Liver (tissue), 9 donors: ENCODE measurements around the gene WWC2. TPM values are rescaled to one million over a fixed set of nuclear protein-coding genes. Genes with fewer than 3 reads are reported as not detected.

Experiments
- DNase-seq: peaks from one replicate; pipeline ENCODE4 v3.0.0-alpha.2; 2017; ENCODE audit warnings: low spot score
- H3K27ac ChIP-seq, 2 donors: one replicate each; pipeline ENCODE4 v1.7.0; 2013; ENCODE audit warnings: inconsistent platforms in 2 of 2, low read length in 2 of 2, control low read depth in 1 of 2, low read depth in 1 of 2, mild to moderate bottlenecking in 1 of 2
- H3K27me3 ChIP-seq, 4 donors: one replicate each; pipeline versions ENCODE4 v1.6.1 to v1.7.0; 2013; ENCODE audit warnings: low read length in 3 of 4, inconsistent platforms in 1 of 4, mild to moderate bottlenecking in 1 of 4, moderate library complexity in 1 of 4; ENCODE audit not compliant: control insufficient read depth in 4 of 4, insufficient read depth in 4 of 4
- H3K36me3 ChIP-seq, 4 donors: one replicate each; pipeline versions ENCODE4 v1.6.1 to v1.7.0; 2013; ENCODE audit warnings: low read length in 3 of 4, mild to moderate bottlenecking in 3 of 4, low read depth in 1 of 4, moderate library complexity in 1 of 4; ENCODE audit not compliant: control insufficient read depth in 4 of 4, insufficient read depth in 3 of 4
- H3K4me1 ChIP-seq, 4 donors: one replicate each; pipeline versions ENCODE4 v1.6.1 to v1.7.0; 2013; ENCODE audit warnings: low read length in 3 of 4, mild to moderate bottlenecking in 3 of 4, moderate library complexity in 1 of 4; ENCODE audit not compliant: control insufficient read depth in 4 of 4, insufficient read depth in 4 of 4
- H3K4me3 ChIP-seq, 3 donors: one replicate each; pipeline versions ENCODE4 v1.6.1 to v1.7.0; 2013; ENCODE audit warnings: low read length in 3 of 3, control low read depth in 1 of 3, low read depth in 1 of 3, mild to moderate bottlenecking in 1 of 3
- H3K9ac ChIP-seq, 2 donors: one replicate each; pipeline ENCODE4 v1.7.0; 2013; ENCODE audit warnings: low read length in 2 of 2, mild to moderate bottlenecking in 2 of 2, moderate library complexity in 2 of 2, control low read depth in 1 of 2, low read depth in 1 of 2
- H3K9me3 ChIP-seq, 4 donors: one replicate each; pipeline versions ENCODE4 v1.6.1 to v1.7.0; 2013; ENCODE audit warnings: low read length in 3 of 4; ENCODE audit not compliant: control insufficient read depth in 4 of 4
- ATF3 ChIP-seq: IDR thresholded peaks from 2 replicates; pipeline ENCODE4 v1.6.1; 2016; ENCODE audit warnings: antibody characterized with exemption
- EGR1 ChIP-seq, 2 donors: IDR thresholded peaks; 2 replicates each; pipeline ENCODE4 v1.6.1; 2016 to 2018; ENCODE audit warnings: antibody characterized with exemption in 2 of 2, low read depth in 2 of 2
- FOXA1 ChIP-seq: IDR thresholded peaks from 2 replicates; pipeline ENCODE4 v1.6.1; 2016; ENCODE audit warnings: antibody characterized with exemption
- FOXA2 ChIP-seq: IDR thresholded peaks from 2 replicates; pipeline ENCODE4 v1.6.1; 2016; ENCODE audit warnings: antibody characterized with exemption
- GABPA ChIP-seq, 2 donors: IDR thresholded peaks in 1 of 2; conservative IDR thresholded peaks in 1 of 2; 2 replicates each; pipeline ENCODE4 v1.6.1; 2016; ENCODE audit warnings: antibody characterized with exemption in 2 of 2, mild to moderate bottlenecking in 1 of 2, moderate library complexity in 1 of 2
- HNF4A ChIP-seq, 2 donors: conservative IDR thresholded peaks; 2 replicates each; pipeline ENCODE4 v1.6.1; 2016; ENCODE audit warnings: antibody characterized with exemption in 2 of 2, mild to moderate bottlenecking in 2 of 2
- JUND ChIP-seq, 2 donors: IDR thresholded peaks; 2 replicates each; pipeline ENCODE4 v1.6.1; 2016; ENCODE audit warnings: antibody characterized with exemption in 2 of 2
- NR2F2 ChIP-seq: IDR thresholded peaks from 2 replicates; pipeline ENCODE4 v1.6.1; 2016; ENCODE audit warnings: antibody characterized with exemption
- RAD21 ChIP-seq, 2 donors: IDR thresholded peaks; 2 replicates each; pipeline ENCODE4 v1.6.1; 2016; ENCODE audit warnings: antibody characterized with exemption in 2 of 2, mild to moderate bottlenecking in 2 of 2
- RXRA ChIP-seq, 2 donors: IDR thresholded peaks; 2 replicates each; pipeline ENCODE4 v1.6.1; 2017 to 2018; ENCODE audit warnings: antibody characterized with exemption in 2 of 2, mild to moderate bottlenecking in 1 of 2
- TAF1 ChIP-seq: conservative IDR thresholded peaks from 2 replicates; pipeline ENCODE4 v1.6.1; 2016; ENCODE audit warnings: antibody characterized with exemption, mild to moderate bottlenecking
- WGBS: extraction: QIAGEN DNeasy Blood & Tissue Kit; methylation state at CpG from one replicate; pipeline ENCODE4 v1.1.7; 2013; 5-methylcytosine and 5-hydroxymethylcytosine counted together
- polyA plus RNA-seq, 2 donors: library from polyadenylated mRNA; stranded (reverse) in 1 of 2; unstranded in 1 of 2; fragments of 200-250 nt in 1 of 2; fragments of >200 nt in 1 of 2; fragmentation: Nextera tagmentation in 1 of 2; extraction: Ambion mirVana in 1 of 2; gene quantifications; one replicate each; pipeline versions ENCODE4 v1.2.1 to v1.2.3, GENCODE V29; 2013 to 2015
- total RNA-seq, 2 donors: library from RNA; depleted of rRNA; stranded (reverse); fragments of >200 nt; gene quantifications; one replicate each; pipeline ENCODE4 v1.2.3, GENCODE V29; 2014
- TF ChIP-seq, protein P1 (sequence below): IDR thresholded peaks from 2 replicates; pipeline ENCODE4 v1.6.1; 2016; ENCODE audit warnings: antibody characterized with exemption
- TF ChIP-seq, protein P2 (sequence below): IDR thresholded peaks from 2 replicates; pipeline ENCODE4 v1.6.1; 2016; ENCODE audit warnings: antibody characterized with exemption
- TF ChIP-seq, protein P3 (sequence below): fragments of 150-350 bp; IDR thresholded peaks from 2 replicates; pipeline ENCODE4 v1.5.1; 2017; ENCODE audit warnings: improper control_type of control experiment, low read depth, low read length; ENCODE audit not compliant: missing input control
- donor health status: healthy.
- donor health status: healthy.
- donor health status: healthy.
- donor health status: healthy.
- donor health status: healthy.

Gene WWC2
- total and polyA plus RNA-seq, 4 donors, result 8.6 to 60.1 (median 13.3) TPM

GRCh38 chr4:183353557-183353956, 254.5 kb downstream of the WWC2 start:
- Histone ChIP-seq H3K27me3 (no peaks in the 10 kb centered on the region), H3K36me3 (no peaks in the 10 kb centered on the region), H3K9ac (no peak overlapping the region), H3K4me1 (peaks cover 0 to 4% (median 0%) of the 10 kb centered on the region in 4 donors), H3K27ac (no peak overlapping the region), H3K4me3 (no peak overlapping the region), H3K9me3 (no peaks in the 10 kb centered on the region)
- WGBS, result 91% methylated on average over 8 of the region's 8 CpGs
- TF ChIP-seq, protein P1, sequence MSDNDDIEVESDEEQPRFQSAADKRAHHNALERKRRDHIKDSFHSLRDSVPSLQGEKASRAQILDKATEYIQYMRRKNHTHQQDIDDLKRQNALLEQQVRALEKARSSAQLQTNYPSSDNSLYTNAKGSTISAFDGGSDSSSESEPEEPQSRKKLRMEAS, result no peak
- no peak for TF ChIP-seq HNF4A (conservative IDR thresholded peaks at IDR 0.05)
- no peak for TF ChIP-seq RXRA (IDR thresholded peaks at IDR 0.05)
- TF ChIP-seq, protein P2, sequence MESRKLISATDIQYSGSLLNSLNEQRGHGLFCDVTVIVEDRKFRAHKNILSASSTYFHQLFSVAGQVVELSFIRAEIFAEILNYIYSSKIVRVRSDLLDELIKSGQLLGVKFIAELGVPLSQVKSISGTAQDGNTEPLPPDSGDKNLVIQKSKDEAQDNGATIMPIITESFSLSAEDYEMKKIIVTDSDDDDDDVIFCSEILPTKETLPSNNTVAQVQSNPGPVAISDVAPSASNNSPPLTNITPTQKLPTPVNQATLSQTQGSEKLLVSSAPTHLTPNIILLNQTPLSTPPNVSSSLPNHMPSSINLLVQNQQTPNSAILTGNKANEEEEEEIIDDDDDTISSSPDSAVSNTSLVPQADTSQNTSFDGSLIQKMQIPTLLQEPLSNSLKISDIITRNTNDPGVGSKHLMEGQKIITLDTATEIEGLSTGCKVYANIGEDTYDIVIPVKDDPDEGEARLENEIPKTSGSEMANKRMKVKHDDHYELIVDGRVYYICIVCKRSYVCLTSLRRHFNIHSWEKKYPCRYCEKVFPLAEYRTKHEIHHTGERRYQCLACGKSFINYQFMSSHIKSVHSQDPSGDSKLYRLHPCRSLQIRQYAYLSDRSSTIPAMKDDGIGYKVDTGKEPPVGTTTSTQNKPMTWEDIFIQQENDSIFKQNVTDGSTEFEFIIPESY, result no peak
- TF ChIP-seq RAD21 (IDR thresholded peaks at IDR 0.05), result no peak
- TF ChIP-seq, protein P3, sequence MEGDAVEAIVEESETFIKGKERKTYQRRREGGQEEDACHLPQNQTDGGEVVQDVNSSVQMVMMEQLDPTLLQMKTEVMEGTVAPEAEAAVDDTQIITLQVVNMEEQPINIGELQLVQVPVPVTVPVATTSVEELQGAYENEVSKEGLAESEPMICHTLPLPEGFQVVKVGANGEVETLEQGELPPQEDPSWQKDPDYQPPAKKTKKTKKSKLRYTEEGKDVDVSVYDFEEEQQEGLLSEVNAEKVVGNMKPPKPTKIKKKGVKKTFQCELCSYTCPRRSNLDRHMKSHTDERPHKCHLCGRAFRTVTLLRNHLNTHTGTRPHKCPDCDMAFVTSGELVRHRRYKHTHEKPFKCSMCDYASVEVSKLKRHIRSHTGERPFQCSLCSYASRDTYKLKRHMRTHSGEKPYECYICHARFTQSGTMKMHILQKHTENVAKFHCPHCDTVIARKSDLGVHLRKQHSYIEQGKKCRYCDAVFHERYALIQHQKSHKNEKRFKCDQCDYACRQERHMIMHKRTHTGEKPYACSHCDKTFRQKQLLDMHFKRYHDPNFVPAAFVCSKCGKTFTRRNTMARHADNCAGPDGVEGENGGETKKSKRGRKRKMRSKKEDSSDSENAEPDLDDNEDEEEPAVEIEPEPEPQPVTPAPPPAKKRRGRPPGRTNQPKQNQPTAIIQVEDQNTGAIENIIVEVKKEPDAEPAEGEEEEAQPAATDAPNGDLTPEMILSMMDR, result no peak
- TF ChIP-seq ATF3, result no peak
- no peak for TF ChIP-seq FOXA1
- no peak for TF ChIP-seq FOXA2
- no peak for TF ChIP-seq NR2F2
- TF ChIP-seq JUND (IDR thresholded peaks at IDR 0.05), result no peak
- no peak for TF ChIP-seq TAF1
- no peak for TF ChIP-seq EGR1 (IDR thresholded peaks at IDR 0.05; ENCODE audit: low read depth in 2 of 2)
- DNase-seq, result no peak

DNA sequence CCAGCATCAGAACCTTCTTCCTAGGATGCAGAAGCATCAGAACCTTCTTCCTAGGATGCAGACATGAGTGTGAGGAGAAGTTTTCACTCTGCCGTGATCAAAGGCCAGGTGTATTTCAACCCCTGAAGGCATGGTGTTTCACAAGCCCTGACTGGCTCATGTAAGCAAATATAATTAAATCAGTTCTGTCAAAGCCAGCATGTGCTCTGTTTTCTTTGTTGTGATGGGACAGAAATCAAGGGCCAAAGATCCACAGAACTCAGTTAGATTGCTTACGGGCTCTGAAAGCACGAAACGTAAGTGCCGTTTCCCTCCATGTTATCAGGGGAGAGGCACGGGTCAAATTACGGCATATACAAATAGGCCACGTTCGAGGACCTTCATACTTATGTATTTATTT, 255.2 kb downstream of the WWC2 start:
- WGBS, result 33% methylated on average over 9 of the region's 9 CpGs
- no peak for DNase-seq
- peak; percentile 19 to 31 for TF ChIP-seq HNF4A (conservative IDR thresholded peaks at IDR 0.05)
- TF ChIP-seq, protein P3, result no peak
- TF ChIP-seq GABPA (IDR thresholded peaks at IDR 0.05 in 1 of 2, conservative IDR thresholded peaks at IDR 0.05 in 1 of 2), result no peak

More for the DNA sequence above, 255.2 kb downstream of the WWC2 start:
- Histone ChIP-seq H3K4me1 (peaks cover 0 to 4% (median 0%) of the 10 kb centered on the region in 4 donors), H3K9me3 (no peaks in the 10 kb centered on the region), H3K9ac (no peak overlapping the region), H3K36me3 (no peaks in the 10 kb centered on the region), H3K27ac (no peak overlapping the region), H3K27me3 (no peaks in the 10 kb centered on the region), H3K4me3 (no peak overlapping the region)
